GM15510 (cell line): ENCODE results near the gene SMC4.

Experiments
- POLR2A ChIP-seq: IDR thresholded peaks from 3 replicates; pipeline ENCODE4 v1.6.1; 2011; ENCODE audit warnings: borderline replicate concordance; ENCODE audit not compliant: insufficient read length; ENCODE audit errors: extremely low read depth

The SMC4 gene

GRCh38 chr3:160399125-160400029 is at the start of gene SMC4, which contains the start of gene IFT80:
TSS of gene SMC4 (plus strand) at chr3:160399650. CDS start at chr3:160400827, 1,177 bp downstream.
TSS of gene IFT80 (minus strand) at chr3:160399225. CDS start at chr3:160384600, 14,625 bp downstream.
- peak; percentile 76 for TF ChIP-seq POLR2A

DNA sequence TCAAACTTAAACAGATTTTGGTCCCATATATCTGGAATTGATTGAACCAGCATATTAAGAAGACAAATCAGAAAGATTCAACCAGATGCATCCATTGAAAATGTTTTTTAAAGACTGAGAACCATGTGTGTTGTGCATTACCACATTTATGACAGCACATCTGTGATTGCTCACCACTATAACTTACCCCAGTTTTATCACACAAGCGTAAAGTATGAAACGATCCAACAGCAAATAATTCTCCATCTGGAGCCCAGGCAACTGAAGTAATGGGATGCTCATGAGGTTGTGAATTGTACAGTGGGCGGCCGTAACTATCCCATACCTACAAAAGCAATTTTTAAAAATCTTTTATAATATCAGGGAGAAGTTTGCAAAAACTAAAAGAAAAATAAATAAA is 43.6 kb upstream of the SMC4 start:
- no peak for TF ChIP-seq POLR2A

- no peak for TF ChIP-seq POLR2A
Measured at GRCh38 chr3:160365869-160366522, 33.5 kb upstream of the SMC4 start.

GRCh38 chr3:160368804-160369203 is 30.6 kb upstream of the SMC4 start:
- no peak for TF ChIP-seq POLR2A

DNA sequence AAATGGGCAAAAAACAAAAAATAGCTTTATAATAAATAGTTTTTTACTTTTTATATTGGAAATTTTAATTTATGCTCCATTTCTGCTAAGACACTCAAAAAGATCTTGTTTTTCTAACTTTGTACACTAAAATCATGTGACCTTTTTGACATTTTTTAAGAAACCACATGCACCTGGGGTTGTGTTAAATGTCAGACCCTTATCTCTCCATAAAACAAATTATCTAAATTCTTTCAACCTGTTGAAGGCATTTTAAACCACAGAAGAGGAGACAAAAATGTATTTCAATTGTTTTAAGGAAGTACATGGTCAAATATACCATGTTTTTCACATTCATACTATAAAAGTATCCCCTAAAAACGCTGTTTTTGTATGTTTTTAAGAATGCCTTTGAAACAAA is 29.7 kb upstream of the SMC4 start:
- no peak for TF ChIP-seq POLR2A

DNA sequence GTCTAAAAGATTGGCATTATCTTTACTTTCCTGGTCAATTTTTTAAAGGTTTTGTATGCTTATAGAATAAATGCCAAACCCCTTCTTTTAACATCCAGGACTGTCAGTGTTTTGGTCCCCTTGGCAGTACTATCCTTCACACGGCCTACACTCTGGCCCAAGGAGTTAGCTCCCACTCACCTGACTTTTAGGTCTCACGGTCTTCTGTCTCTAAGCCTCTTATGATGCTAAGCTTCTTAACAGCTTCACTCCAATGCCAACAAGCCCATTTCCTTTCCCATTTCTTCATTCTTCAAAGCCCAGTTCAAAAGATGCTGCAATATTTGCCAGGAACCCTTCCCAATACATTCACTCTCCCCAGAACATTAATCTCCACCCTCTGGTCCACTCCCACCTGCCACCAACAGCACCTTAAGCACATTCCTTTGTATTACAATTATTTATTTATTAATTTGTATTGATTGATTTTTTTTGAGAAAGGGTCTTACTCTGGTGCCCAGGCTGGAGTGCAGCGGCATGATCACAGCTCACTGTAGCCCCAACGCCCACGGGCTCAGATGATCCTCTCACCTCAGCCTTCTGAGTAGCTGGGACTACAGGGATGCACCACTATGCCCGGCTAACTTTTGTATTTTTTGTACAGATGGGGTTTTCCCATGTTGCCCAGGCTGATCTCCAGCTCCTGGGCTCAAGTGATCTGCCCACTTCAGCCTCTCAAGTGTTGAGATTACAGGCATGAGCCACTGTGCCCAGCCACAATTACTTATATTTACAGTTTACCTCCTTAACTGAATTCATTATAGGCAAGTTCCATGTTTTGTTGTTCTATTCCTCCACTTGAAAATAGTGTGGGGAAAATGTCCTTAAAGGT is 28.2 kb upstream of the SMC4 start:
- no peak for TF ChIP-seq POLR2A

DNA sequence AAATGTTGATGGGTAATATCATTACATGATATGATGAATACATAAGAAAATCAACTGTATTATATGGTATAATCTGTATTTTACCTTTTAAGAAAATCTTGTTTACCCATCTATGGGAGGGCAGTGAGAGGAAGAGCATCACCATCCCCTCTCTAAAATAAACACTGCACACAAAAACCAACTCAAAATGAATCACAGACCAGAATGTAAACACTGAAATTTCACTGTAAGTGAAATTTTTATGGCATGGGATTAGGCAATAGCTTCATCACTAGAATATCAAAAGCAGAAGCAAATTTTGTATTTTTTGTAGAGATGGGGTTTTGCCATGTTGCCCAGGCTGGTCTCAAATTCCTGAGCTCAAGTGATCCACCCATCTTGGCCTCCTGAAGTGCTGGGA is 26.7 kb upstream of the SMC4 start:
- TF ChIP-seq POLR2A = no peak

- TF ChIP-seq POLR2A = no peak
Measured at GRCh38 chr3:160373655-160374054, 25.8 kb upstream of the SMC4 start.

- no peak for TF ChIP-seq POLR2A
Measured at GRCh38 chr3:160374472-160374871, 25.0 kb upstream of the SMC4 start.

GRCh38 chr3:160374925-160375324 is 24.5 kb upstream of the SMC4 start:
- TF ChIP-seq POLR2A = no peak

DNA sequence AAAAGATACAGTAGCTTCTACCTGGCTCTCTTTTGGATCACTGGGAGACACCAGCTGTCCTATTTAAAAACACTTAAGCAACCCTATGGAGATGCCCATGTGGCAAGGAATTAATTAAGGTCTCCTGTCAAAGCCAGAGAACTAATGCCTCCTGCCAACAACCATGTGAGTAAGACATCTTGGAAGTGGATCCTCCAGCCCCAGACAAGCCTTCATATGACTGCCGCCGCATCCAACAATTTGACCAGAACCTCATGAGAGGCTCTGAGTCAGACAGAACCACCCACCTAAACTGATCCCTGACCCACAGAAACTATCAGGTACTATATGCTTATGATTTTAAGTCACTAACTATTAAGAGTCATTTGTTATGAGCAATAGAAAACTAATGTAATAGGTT is 22.8 kb upstream of the SMC4 start:
- TF ChIP-seq POLR2A = no peak

- no peak for TF ChIP-seq POLR2A
Measured at GRCh38 chr3:160378331-160379109, 20.9 kb upstream of the SMC4 start.

DNA sequence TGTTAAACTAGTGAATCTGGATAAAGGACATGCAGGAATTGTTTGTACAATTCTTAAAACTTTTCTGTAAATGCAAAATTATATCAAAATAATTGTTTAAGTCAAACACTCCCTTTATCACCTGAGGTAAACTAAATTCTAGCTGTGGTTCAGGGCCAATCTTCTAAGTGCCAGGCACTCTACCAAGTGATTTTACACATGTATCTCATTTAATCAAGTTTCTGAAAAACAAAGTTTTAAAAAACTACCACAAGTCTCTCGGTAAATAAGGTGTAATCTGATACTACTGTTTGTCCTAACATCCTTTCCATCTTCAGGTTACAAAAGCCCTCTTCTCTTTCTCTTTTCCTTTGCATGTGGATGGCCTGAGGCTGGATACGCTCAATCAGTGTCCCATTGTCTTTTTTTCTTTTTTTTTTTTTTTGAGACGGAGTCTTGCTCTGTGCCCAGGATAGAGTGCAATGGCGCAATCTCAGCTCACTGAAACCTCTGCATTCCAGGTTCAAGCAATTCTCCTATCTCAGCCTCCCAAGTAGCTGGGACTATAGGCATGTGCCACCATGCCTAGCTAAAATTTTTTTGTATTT is 19.7 kb upstream of the SMC4 start:
- no peak for TF ChIP-seq POLR2A

GRCh38 chr3:160381470-160381869 is 18.0 kb upstream of the SMC4 start:
- TF ChIP-seq POLR2A = no peak

- no peak for TF ChIP-seq POLR2A
Measured at GRCh38 chr3:160384639-160385318, 14.7 kb upstream of the SMC4 start.
